ENCODE data around the gene RNGTT.

Gene RNGTT

DNA sequence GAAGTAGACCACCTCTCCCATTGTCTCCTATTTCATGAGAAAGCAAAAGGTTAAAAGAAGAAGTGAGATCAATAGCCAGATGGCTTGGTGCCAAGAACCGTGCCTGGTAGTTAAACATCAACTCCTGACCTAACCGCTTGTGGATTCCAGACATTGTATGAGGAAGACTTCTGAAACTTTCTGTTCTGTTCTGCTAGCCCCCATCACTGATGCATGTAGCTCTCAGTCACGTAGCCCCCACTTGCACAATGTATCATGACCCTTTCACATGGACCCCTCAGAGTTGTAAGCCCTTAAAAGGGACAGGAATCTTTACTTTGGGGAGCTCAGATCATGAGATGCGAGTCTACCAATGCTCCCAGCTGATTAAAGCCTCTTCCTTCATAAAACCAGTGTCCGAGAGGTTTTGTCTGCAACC lies 301.2 kb downstream of the RNGTT start:
- H3K27ac ChIP-seq (ENCODE audit: low read depth, low read length), result no peak overlapping the region
- no peak overlapping the region for H3K9ac ChIP-seq (ENCODE audit: low read length in 5 of 5)
- peak overlapping the region in 1 of 5 donors; percentile 24 for H3K4me3 ChIP-seq (ENCODE audit: low read depth in 1 of 5, low read length in 5 of 5)
- H3K27me3 ChIP-seq (ENCODE audit: control insufficient read depth in 5 of 5, insufficient read depth in 4 of 5, low read length in 5 of 5), result no peaks in the 10 kb centered on the region
- H3K4me1 ChIP-seq (ENCODE audit: control insufficient read depth in 5 of 5, insufficient read depth in 5 of 5, low read length in 5 of 5), result no peaks in the 10 kb centered on the region
- peaks cover 0 to 11% (median 7%) of the 10 kb centered on the region in 5 donors for H3K36me3 ChIP-seq (ENCODE audit: control insufficient read depth in 5 of 5, insufficient read depth in 5 of 5, low read length in 5 of 5)
- peaks cover 0 to 31% (median 26%) of the 10 kb centered on the region in 5 donors for H3K9me3 ChIP-seq (ENCODE audit: control insufficient read depth in 5 of 5, low read length in 5 of 5)

DNA sequence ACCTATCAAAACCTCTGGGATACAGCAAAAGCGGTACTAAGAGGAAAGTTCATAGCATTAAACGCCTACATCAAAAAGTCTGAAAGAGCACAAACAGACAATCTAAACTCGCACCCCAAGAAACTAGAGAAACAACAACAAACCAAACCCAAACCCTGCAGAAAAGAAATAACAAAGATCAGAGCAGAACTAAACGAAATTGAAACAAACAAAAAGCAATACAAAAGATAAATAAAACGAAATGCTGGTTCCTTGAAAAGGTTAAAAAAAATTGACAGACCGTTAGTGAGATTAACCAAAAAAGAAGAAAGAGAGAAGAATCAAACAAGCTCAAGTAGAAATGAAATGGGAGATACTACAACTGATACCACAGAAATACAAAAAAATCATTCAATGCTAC lies 302.3 kb downstream of the RNGTT start:
- H3K9me3 ChIP-seq (ENCODE audit: control insufficient read depth in 5 of 5, low read length in 5 of 5), result peaks cover 0 to 36% (median 28%) of the 10 kb centered on the region in 5 donors
- H3K36me3 ChIP-seq (ENCODE audit: control insufficient read depth in 5 of 5, insufficient read depth in 5 of 5, low read length in 5 of 5), result peaks cover 0 to 8% (median 4%) of the 10 kb centered on the region in 5 donors
- no peak overlapping the region for H3K4me3 ChIP-seq (ENCODE audit: low read depth in 1 of 5, low read length in 5 of 5)
- no peak overlapping the region for H3K9ac ChIP-seq (ENCODE audit: low read length in 5 of 5)
- no peak overlapping the region for H3K27ac ChIP-seq (ENCODE audit: low read depth, low read length)
- H3K27me3 ChIP-seq (ENCODE audit: control insufficient read depth in 5 of 5, insufficient read depth in 4 of 5, low read length in 5 of 5), result no peaks in the 10 kb centered on the region
- no peaks in the 10 kb centered on the region for H3K4me1 ChIP-seq (ENCODE audit: control insufficient read depth in 5 of 5, insufficient read depth in 5 of 5, low read length in 5 of 5)

DNA sequence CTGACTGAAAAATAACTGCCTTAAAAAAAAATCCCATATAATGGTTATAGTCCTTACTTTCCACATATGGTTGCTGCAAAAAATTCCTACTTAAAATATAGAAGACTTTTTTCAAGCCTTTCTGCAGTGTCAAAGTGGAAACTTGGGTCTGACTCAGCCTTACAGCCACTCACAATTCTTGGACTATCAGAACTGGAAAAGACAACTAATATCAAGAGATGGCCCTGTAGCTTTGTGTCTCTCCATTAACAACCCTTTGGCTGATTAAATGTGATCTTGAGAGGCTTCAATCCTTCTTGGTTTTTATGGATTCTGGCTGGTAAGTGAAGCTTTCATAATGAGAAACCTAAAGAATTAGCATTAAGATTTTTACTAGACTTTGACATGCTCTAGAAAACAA lies 307.8 kb downstream of the RNGTT start:
- no peak overlapping the region for H3K4me3 ChIP-seq (ENCODE audit: low read depth in 1 of 5, low read length in 5 of 5)
- no peaks in the 10 kb centered on the region for H3K4me1 ChIP-seq (ENCODE audit: control insufficient read depth in 5 of 5, insufficient read depth in 5 of 5, low read length in 5 of 5)
- no peak overlapping the region for H3K27ac ChIP-seq (ENCODE audit: low read depth, low read length)
- H3K36me3 ChIP-seq (ENCODE audit: control insufficient read depth in 5 of 5, insufficient read depth in 5 of 5, low read length in 5 of 5), result peaks cover 0 to 8% (median 4%) of the 10 kb centered on the region in 5 donors
- no peak overlapping the region for H3K9ac ChIP-seq (ENCODE audit: low read length in 5 of 5)
- no peaks in the 10 kb centered on the region for H3K27me3 ChIP-seq (ENCODE audit: control insufficient read depth in 5 of 5, insufficient read depth in 4 of 5, low read length in 5 of 5)
- peaks cover 0 to 22% (median 14%) of the 10 kb centered on the region in 5 donors for H3K9me3 ChIP-seq (ENCODE audit: control insufficient read depth in 5 of 5, low read length in 5 of 5)

DNA sequence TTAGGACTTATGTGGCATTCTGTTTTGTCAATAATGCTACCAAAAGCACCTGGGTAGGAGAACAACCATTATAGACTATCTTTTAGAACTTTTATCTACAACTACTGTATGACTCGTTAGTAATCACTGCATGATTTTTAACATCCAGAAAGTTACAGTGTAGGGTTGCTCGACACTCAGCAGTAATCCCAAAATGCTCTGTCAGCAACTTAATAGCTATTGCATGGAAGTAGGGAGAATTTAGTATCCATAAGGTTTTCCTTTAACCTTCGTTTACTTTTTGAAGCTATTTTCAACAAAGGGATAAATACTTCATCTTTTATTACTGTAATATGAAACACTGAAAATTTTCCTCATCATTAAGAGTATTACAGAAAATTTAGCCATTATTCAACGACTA lies 309.5 kb downstream of the RNGTT start:
- Histone ChIP-seq H3K4me3 (ENCODE audit: low read depth in 1 of 5, low read length in 5 of 5) (no peak overlapping the region), H3K9ac (ENCODE audit: low read length in 5 of 5) (no peak overlapping the region), H3K36me3 (ENCODE audit: control insufficient read depth in 5 of 5, insufficient read depth in 5 of 5, low read length in 5 of 5) (peaks cover 0 to 8% (median 4%) of the 10 kb centered on the region in 5 donors), H3K9me3 (ENCODE audit: control insufficient read depth in 5 of 5, low read length in 5 of 5) (peaks cover 0 to 17% (median 11%) of the 10 kb centered on the region in 5 donors), H3K27me3 (ENCODE audit: control insufficient read depth in 5 of 5, insufficient read depth in 4 of 5, low read length in 5 of 5) (no peaks in the 10 kb centered on the region), H3K4me1 (ENCODE audit: control insufficient read depth in 5 of 5, insufficient read depth in 5 of 5, low read length in 5 of 5) (no peaks in the 10 kb centered on the region), H3K27ac (ENCODE audit: low read depth, low read length) (no peak overlapping the region)

DNA sequence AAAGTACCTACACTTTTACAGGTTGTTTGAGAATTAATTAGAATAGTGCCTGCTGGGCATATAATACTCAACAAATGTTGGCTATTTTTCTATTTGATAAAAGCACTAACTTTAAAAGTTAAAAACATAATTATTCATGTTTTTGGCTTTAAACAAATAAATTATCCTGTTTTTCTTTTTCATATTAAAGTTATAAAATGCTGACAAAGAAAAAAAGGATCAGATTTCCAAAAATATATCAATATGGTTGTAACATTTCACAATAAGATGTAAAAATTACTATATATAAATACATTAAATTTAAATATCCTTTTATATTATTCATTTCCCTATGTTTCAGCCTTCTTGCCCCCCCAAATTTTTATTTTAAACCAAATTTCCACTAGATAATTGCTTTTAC lies 312.0 kb downstream of the RNGTT start:
- H3K27me3 ChIP-seq (ENCODE audit: control insufficient read depth in 5 of 5, insufficient read depth in 4 of 5, low read length in 5 of 5), result no peaks in the 10 kb centered on the region
- no peak overlapping the region for H3K9ac ChIP-seq (ENCODE audit: low read length in 5 of 5)

DNA sequence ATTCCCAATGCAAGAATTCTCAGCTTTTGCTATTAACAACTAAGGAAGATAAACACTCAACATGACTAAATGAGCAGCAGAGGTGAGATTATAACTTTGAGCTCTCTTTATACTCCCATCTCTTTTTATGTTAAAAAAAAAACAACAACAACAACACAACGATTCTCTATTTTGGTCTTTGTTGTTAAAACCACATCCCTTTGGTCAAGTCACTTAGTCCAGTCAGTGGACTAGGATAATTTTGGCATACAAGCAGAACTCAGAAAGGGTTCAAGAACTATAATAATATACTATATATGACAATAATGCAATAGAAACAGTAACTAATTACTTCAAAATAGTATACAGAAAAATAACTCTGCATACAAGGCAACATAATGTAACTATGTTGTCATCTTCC lies 312.4 kb downstream of the RNGTT start:
- peaks cover 0 to 4% (median 0%) of the 10 kb centered on the region in 5 donors for H3K36me3 ChIP-seq (ENCODE audit: control insufficient read depth in 5 of 5, insufficient read depth in 5 of 5, low read length in 5 of 5)
- no peaks in the 10 kb centered on the region for H3K4me1 ChIP-seq (ENCODE audit: control insufficient read depth in 5 of 5, insufficient read depth in 5 of 5, low read length in 5 of 5)
- H3K9ac ChIP-seq (ENCODE audit: low read length in 5 of 5), result no peak overlapping the region
- H3K4me3 ChIP-seq (ENCODE audit: low read depth in 1 of 5, low read length in 5 of 5), result no peak overlapping the region
- no peaks in the 10 kb centered on the region for H3K9me3 ChIP-seq (ENCODE audit: control insufficient read depth in 5 of 5, low read length in 5 of 5)
- H3K27ac ChIP-seq (ENCODE audit: low read depth, low read length), result no peak overlapping the region
- H3K27me3 ChIP-seq (ENCODE audit: control insufficient read depth in 5 of 5, insufficient read depth in 4 of 5, low read length in 5 of 5), result no peaks in the 10 kb centered on the region

More for the DNA sequence above, 312.0 kb downstream of the RNGTT start:
- Histone ChIP-seq H3K9me3 (ENCODE audit: control insufficient read depth in 5 of 5, low read length in 5 of 5) (no peaks in the 10 kb centered on the region), H3K27ac (ENCODE audit: low read depth, low read length) (no peak overlapping the region), H3K4me3 (ENCODE audit: low read depth in 1 of 5, low read length in 5 of 5) (no peak overlapping the region), H3K4me1 (ENCODE audit: control insufficient read depth in 5 of 5, insufficient read depth in 5 of 5, low read length in 5 of 5) (no peaks in the 10 kb centered on the region), H3K36me3 (ENCODE audit: control insufficient read depth in 5 of 5, insufficient read depth in 5 of 5, low read length in 5 of 5) (peaks cover 0 to 4% (median 0%) of the 10 kb centered on the region in 5 donors)

DNA sequence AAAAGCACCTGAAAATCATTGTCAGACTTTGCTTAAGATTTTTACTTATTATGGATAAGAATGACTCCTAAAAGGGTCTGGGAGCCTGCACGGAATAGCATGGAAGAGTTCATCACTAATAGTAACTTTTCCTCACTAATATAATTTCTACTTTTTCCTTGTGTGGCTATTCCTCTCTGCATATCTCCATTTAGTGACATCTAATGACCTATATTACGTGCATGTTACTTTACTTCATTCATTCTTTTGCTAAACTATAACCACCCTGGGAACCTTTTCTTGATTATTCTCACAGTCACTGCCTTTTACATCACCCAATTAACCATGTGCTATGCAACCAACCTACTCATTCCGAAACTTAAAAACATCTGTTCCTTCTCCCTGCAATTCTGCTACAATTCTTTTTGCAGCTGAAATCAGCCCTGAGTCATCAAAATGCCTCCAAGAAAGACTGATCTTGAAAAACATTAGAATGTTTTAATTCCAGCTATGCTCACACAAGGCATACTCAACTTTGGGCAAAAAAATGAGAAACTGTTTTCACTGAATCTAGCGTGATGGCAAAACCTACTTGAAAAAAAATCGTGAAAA lies 313.3 kb downstream of the RNGTT start:
- Histone ChIP-seq H3K9me3 (ENCODE audit: control insufficient read depth in 5 of 5, low read length in 5 of 5) (no peaks in the 10 kb centered on the region), H3K27me3 (ENCODE audit: control insufficient read depth in 5 of 5, insufficient read depth in 4 of 5, low read length in 5 of 5) (no peaks in the 10 kb centered on the region), H3K4me3 (ENCODE audit: low read depth in 1 of 5, low read length in 5 of 5) (no peak overlapping the region), H3K4me1 (ENCODE audit: control insufficient read depth in 5 of 5, insufficient read depth in 5 of 5, low read length in 5 of 5) (no peaks in the 10 kb centered on the region), H3K36me3 (ENCODE audit: control insufficient read depth in 5 of 5, insufficient read depth in 5 of 5, low read length in 5 of 5) (peaks cover 0 to 4% (median 0%) of the 10 kb centered on the region in 5 donors), H3K9ac (ENCODE audit: low read length in 5 of 5) (no peak overlapping the region), H3K27ac (ENCODE audit: low read depth, low read length) (no peak overlapping the region)

DNA sequence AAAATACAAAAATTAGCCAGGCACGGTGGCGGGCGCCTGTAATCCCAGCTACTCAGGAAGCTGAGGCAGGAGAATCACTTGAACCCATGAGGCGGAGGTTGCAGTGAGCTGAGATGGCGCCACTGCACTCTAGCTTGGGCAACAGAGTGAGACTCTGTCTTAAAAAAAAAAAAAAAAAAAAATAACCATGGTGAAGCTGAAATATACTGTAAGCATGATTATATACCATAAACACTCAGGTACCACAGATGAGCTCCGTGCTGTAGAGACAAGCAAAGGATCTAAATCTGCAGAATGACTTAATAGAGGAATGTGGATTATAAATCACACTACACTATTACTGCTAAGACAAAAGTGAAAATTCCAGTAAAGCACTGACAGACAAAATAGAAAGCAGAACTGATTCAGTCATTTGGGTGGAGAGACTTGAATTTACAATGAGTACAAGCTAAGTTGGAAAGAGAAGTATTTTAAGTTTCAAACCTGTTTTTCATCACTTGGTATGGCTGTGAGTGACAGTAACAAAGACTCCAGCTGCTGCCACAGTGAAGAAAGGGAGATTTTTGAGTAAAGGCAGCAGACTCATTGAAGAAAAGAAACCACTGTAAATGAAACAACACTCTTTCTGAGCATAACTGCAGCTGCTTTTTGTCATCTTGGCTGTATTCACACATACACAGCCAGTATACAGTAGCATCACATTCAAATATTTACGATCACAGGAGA lies 322.1 kb downstream of the RNGTT start:
- no peaks in the 10 kb centered on the region for H3K9me3 ChIP-seq (ENCODE audit: control insufficient read depth in 5 of 5, low read length in 5 of 5)
- H3K4me1 ChIP-seq (ENCODE audit: control insufficient read depth in 5 of 5, insufficient read depth in 5 of 5, low read length in 5 of 5), result no peaks in the 10 kb centered on the region
- H3K27me3 ChIP-seq (ENCODE audit: control insufficient read depth in 5 of 5, insufficient read depth in 4 of 5, low read length in 5 of 5), result no peaks in the 10 kb centered on the region
- H3K9ac ChIP-seq (ENCODE audit: low read length in 5 of 5), result no peak overlapping the region
- H3K4me3 ChIP-seq (ENCODE audit: low read depth in 1 of 5, low read length in 5 of 5), result no peak overlapping the region
- no peaks in the 10 kb centered on the region for H3K36me3 ChIP-seq (ENCODE audit: control insufficient read depth in 5 of 5, insufficient read depth in 5 of 5, low read length in 5 of 5)
- no peak overlapping the region for H3K27ac ChIP-seq (ENCODE audit: low read depth, low read length)

DNA sequence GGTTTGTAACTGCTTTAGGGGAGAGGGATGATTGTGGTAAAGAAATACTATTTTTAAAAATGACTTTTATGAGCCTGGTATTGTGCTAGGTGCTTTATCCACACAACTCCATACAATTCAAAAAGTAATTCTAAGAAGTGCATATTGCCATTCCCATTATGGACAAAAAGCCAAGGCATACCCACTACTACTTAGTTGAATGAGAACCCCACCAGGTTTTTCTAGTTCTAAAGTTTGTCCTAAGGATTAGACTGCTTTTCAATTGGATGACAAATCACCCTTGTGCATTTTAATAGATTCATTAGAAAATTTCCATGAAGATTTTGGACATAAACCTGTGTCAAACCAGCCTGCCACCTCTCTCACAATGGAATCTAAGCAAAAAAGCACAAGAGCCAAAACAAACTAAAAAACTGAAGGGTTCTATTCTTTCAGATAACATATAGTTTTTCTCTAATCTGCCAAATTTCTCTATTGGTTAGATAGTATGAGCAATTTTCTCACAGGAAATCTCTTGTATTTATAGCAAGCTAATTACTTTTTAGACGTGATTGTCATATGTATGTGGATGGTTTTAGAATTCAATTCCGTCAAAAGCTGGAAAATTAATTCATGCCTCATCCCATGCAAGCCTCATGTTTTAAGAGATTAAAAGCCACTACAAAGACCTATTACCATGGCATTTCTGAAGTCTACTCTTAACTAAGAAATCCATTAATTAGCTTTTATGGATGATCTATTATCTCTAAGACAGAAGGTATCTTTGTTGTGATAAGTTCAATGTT lies 325.5 kb downstream of the RNGTT start:
- Histone ChIP-seq H3K36me3 (ENCODE audit: control insufficient read depth in 5 of 5, insufficient read depth in 5 of 5, low read length in 5 of 5) (no peaks in the 10 kb centered on the region), H3K27ac (ENCODE audit: low read depth, low read length) (no peak overlapping the region), H3K9ac (ENCODE audit: low read length in 5 of 5) (no peak overlapping the region), H3K27me3 (ENCODE audit: control insufficient read depth in 5 of 5, insufficient read depth in 4 of 5, low read length in 5 of 5) (no peaks in the 10 kb centered on the region), H3K4me3 (ENCODE audit: low read depth in 1 of 5, low read length in 5 of 5) (no peak overlapping the region), H3K4me1 (ENCODE audit: control insufficient read depth in 5 of 5, insufficient read depth in 5 of 5, low read length in 5 of 5) (no peaks in the 10 kb centered on the region), H3K9me3 (ENCODE audit: control insufficient read depth in 5 of 5, low read length in 5 of 5) (no peaks in the 10 kb centered on the region)

DNA sequence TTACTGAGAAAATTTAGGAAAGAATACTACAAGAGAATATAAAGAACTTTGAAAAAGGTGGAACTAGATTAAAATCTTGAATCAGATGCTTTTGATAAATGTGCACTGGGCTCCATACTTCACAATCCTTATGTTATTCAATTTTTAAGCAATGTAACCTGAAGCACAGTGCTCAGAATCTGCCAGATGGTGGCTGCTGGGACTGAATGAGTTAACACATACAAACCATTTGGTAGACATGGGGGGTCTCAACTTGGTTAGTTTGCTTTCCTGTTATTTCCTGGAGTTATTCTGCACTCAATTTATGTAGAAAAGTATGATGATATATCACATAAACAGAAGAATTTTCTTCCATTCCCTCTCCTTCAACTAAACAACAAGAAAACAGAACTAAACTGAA lies 326.5 kb downstream of the RNGTT start:
- H3K27ac ChIP-seq (ENCODE audit: low read depth, low read length), result no peak overlapping the region
- no peak overlapping the region for H3K9ac ChIP-seq (ENCODE audit: low read length in 5 of 5)
- no peaks in the 10 kb centered on the region for H3K36me3 ChIP-seq (ENCODE audit: control insufficient read depth in 5 of 5, insufficient read depth in 5 of 5, low read length in 5 of 5)
- no peaks in the 10 kb centered on the region for H3K9me3 ChIP-seq (ENCODE audit: control insufficient read depth in 5 of 5, low read length in 5 of 5)
- H3K27me3 ChIP-seq (ENCODE audit: control insufficient read depth in 5 of 5, insufficient read depth in 4 of 5, low read length in 5 of 5), result no peaks in the 10 kb centered on the region
- H3K4me1 ChIP-seq (ENCODE audit: control insufficient read depth in 5 of 5, insufficient read depth in 5 of 5, low read length in 5 of 5), result no peaks in the 10 kb centered on the region
- H3K4me3 ChIP-seq (ENCODE audit: low read depth in 1 of 5, low read length in 5 of 5), result no peak overlapping the region
